Esophagus muscularis mucosa (tissue), 4 donors: ENCODE results near the gene MRTFA.

Source experiments
- EP300 ChIP-seq: sonication (generic); formaldehyde crosslinking; IDR thresholded peaks from one replicate; pipeline ENCODE4 v1.6.1; 2017; ENCODE audit warnings: antibody characterized with exemption
- POLR2AphosphoS5 ChIP-seq, 2 donors: sonication (generic); formaldehyde crosslinking; IDR thresholded peaks; one replicate each; pipeline ENCODE4 v1.6.1; 2017; ENCODE audit warnings: antibody characterized with exemption in 2 of 2
- TF ChIP-seq, protein P1 (sequence below), 3 experiments: fragments of 200-600 bp in 2 of 3; fragments of 450-650 bp in 1 of 3; sonication (generic) in 2 of 3; IDR thresholded peaks; one replicate each; pipeline ENCODE4 v1.5.1; 2017 to 2019; ENCODE audit warnings: antibody characterized with exemption in 3 of 3, mild to moderate bottlenecking in 2 of 3, moderate library complexity in 1 of 3

DNA sequence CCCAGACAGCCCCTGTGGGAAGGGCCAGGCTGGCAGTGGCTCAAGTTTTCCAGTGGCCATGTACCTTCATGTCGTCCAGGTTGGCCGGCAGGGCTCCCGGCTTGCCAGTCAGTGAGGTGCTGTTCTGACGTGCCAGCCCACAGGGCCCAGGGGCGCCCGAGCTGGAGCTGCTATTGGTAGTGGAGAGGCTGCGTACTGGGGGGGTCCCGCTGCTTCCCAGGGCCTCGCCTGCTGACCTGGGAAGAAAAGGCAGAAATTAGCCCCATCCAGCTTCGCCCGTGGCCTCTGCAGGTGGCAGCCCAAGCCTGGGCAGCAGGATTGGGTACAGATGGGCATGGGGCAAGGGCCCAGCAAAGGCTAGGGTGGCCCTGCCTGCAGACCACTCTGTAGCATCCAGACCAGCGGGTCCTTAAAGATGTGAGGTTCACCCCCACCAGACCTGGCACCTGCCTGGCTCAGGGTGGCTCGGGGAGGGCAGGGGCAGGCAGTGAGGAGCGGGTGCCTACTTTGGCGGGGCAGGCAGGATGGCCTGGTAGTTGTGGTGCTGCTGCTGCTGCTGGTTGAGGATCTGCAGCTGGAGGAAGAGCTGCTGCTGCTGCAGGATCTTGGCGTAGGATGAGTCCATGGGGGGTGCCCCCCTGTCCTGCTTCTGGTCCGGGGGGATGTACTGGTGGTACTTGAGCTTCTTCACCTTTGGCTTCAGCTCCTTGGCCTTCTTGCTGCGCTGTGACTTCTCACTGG lies 216.0 kb downstream of the MRTFA start:
- TF ChIP-seq, protein P1, sequence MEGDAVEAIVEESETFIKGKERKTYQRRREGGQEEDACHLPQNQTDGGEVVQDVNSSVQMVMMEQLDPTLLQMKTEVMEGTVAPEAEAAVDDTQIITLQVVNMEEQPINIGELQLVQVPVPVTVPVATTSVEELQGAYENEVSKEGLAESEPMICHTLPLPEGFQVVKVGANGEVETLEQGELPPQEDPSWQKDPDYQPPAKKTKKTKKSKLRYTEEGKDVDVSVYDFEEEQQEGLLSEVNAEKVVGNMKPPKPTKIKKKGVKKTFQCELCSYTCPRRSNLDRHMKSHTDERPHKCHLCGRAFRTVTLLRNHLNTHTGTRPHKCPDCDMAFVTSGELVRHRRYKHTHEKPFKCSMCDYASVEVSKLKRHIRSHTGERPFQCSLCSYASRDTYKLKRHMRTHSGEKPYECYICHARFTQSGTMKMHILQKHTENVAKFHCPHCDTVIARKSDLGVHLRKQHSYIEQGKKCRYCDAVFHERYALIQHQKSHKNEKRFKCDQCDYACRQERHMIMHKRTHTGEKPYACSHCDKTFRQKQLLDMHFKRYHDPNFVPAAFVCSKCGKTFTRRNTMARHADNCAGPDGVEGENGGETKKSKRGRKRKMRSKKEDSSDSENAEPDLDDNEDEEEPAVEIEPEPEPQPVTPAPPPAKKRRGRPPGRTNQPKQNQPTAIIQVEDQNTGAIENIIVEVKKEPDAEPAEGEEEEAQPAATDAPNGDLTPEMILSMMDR (IDR thresholded peaks at IDR 0.05): no peak
- TF ChIP-seq POLR2AphosphoS5 (IDR thresholded peaks at IDR 0.05) (no peak), EP300 (no peak)
